ENCODE results near the gene HOXD10. TPM values are rescaled to one million over a fixed set of nuclear protein-coding genes. Genes with fewer than 3 reads are reported as not detected.

HOXD10 gene
- total RNA-seq, 4 donors from 2014 or later, result 0.56 to 0.59 TPM; not detected in 2

GRCh38 chr2:176087330-176088047 lies 29.1 kb upstream of the HOXD10 start:
- no peak for DNase-seq (ENCODE audit: low spot score in 2 of 2)
- H3K36me3 ChIP-seq, result no peaks in the 10 kb centered on the region
- no peak overlapping the region for H3K4me3 ChIP-seq
- WGBS, result 48% methylated on average over 24 of the region's 29 CpGs
- H3K4me1 ChIP-seq, result peaks cover 46% of the 10 kb centered on the region
- H3K27ac ChIP-seq, result no peak overlapping the region
- H3K9me3 ChIP-seq, result no peaks in the 10 kb centered on the region
- peaks cover 100% of the 10 kb centered on the region for H3K27me3 ChIP-seq
- no peak for TF ChIP-seq CTCF (IDR thresholded peaks at IDR 0.05)
- no peak for TF ChIP-seq POLR2AphosphoS5 (IDR thresholded peaks at IDR 0.05)
- no peak for TF ChIP-seq POLR2A (IDR thresholded peaks at IDR 0.05)
- no peak for TF ChIP-seq EP300 (IDR thresholded peaks at IDR 0.05)

DNA sequence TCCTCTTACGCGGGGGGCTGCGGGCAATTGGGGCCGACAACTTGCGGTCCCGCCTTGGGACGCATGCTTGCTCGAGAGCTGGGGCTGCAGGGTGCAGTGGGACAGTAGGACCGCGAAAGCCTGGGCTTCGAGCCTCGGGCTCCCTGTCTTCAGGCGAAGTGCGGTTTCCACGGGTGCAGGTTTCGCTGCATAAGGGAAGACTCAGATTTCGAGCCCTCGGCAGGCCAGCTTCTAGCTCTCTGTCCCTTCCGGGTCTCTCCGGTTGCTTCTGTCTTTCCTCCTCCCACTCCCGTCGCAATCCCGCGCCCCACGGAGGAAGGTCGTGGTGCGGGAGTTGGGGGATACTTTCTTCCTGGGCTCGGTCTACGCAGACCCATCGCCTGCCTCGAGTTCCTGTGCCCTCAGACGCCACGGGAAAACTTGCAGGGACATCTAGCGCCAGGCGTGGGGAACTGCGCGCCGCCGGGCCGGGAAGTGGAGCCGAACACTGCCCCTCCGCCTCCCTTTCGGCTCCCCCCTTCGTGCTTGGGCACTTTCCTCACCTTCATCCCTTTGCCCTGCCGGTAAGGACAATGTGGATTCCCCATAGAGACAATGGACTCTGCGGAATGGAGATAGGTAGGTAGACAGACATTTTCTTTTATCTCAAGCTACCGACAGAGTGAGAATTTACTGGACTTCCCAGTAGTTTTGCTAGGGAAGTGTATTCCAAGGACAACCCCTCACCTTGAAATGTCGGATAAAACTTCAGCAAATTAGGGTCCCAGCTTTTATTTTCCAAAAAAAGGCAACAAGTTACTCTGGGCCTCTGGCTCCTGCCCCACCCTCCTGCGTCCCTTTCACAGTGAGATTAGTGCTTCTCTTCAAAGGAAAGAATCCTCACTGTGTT lies 28.3 kb upstream of the HOXD10 start:
- H3K4me3 ChIP-seq, result peak overlapping the region; percentile 16
- 4% methylated on average over 19 of the region's 49 CpGs for WGBS
- H3K27ac ChIP-seq, result no peak overlapping the region
- peaks cover 48% of the 10 kb centered on the region for H3K4me1 ChIP-seq
- H3K27me3 ChIP-seq, result peaks cover 100% of the 10 kb centered on the region
- H3K9me3 ChIP-seq, result no peaks in the 10 kb centered on the region
- TF ChIP-seq POLR2AphosphoS5 (IDR thresholded peaks at IDR 0.05) (no peak), POLR2A (IDR thresholded peaks at IDR 0.05) (no peak), CTCF (IDR thresholded peaks at IDR 0.05) (peak in 1 of 2 donors; percentile 81)
- no peaks in the 10 kb centered on the region for H3K36me3 ChIP-seq
- no peak for DNase-seq (ENCODE audit: low spot score in 2 of 2)

DNA sequence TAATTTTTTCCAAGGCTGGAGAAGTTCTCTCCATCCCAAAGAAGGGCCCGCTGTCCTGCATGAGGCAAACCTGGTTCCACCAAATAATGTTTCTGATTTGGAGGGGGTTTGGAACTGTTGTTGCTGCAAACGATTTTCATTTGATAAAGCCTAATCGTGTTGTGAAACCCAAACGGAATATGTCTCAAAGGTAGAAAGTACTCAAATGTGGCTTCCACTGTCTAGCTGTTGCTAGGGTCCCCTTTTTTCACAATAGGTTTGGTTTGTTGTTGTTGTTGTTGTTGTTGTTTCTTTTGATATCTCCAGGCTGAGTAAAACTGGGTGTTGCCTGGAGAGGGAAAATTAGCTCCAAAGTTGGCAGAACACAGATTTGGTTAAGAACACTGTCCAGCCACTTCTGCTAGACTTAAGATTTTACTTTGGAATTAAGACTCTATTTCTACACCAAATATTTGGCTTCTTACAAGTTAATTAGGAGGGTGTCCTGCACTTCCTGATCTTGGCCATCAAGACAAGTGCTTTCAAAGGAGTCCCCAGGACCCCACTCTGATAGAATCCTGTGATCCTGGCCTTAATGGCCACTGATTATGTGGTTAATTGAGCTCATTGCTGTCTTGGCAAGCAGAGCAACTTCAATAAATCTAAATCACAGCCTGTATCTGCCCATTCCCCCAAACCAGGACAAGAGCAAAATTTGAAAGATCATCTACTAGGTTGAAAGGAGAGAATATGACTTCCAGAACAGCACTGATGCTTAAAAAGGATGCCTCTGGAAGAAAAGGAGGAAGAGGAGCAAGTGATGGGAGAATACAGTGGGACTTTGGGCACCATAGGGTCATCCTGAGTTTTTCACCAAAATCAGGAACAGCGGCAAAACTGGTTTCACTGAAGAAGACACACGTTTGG lies 27.4 kb upstream of the HOXD10 start:
- Histone ChIP-seq H3K9me3 (no peaks in the 10 kb centered on the region), H3K27ac (no peak overlapping the region), H3K27me3 (peaks cover 100% of the 10 kb centered on the region), H3K36me3 (no peaks in the 10 kb centered on the region), H3K4me3 (no peak overlapping the region), H3K4me1 (peaks cover 51% of the 10 kb centered on the region)
- WGBS, result 14% methylated on average over 6 of the region's 6 CpGs
- no peak for DNase-seq (ENCODE audit: low spot score in 2 of 2)
- no peak for TF ChIP-seq CTCF (IDR thresholded peaks at IDR 0.05)
- TF ChIP-seq POLR2A (IDR thresholded peaks at IDR 0.05), result no peak
- no peak for TF ChIP-seq POLR2AphosphoS5 (IDR thresholded peaks at IDR 0.05)
- TF ChIP-seq EP300 (IDR thresholded peaks at IDR 0.05), result no peak

- H3K27ac ChIP-seq, result no peak overlapping the region
- H3K36me3 ChIP-seq, result no peaks in the 10 kb centered on the region
- H3K9me3 ChIP-seq, result no peaks in the 10 kb centered on the region
- H3K4me1 ChIP-seq, result peaks cover 45% of the 10 kb centered on the region
- H3K27me3 ChIP-seq, result peaks cover 100% of the 10 kb centered on the region
- DNase-seq (ENCODE audit: low spot score in 2 of 2), result no peak
- no peak for TF ChIP-seq POLR2A (IDR thresholded peaks at IDR 0.05)
- no peak for TF ChIP-seq POLR2AphosphoS5 (IDR thresholded peaks at IDR 0.05)
- no peak for TF ChIP-seq CTCF (IDR thresholded peaks at IDR 0.05)
- no peak for TF ChIP-seq EP300 (IDR thresholded peaks at IDR 0.05)
- no peak overlapping the region for H3K4me3 ChIP-seq
These were observed 26.7 kb upstream of the HOXD10 start for GRCh38 chr2:176089843-176090395.

All from suprapubic skin (tissue), 4 donors.